Tibial nerve (tissue), 4 donors: ENCODE data around the gene CALY. TPM values are rescaled to one million over a fixed set of nuclear protein-coding genes. Genes with fewer than 3 reads are reported as not detected.

Experiments used
- DNase-seq, 2 donors: peaks; one replicate each; pipeline ENCODE4 v3.0.0-alpha.2; 2019; ENCODE audit warnings: low spot score in 2 of 2
- H3K27ac ChIP-seq, 4 donors: fragments of 200-600 bp; sonication (generic) in 3 of 4; one replicate each; pipeline ENCODE4 v1.5.1; 2017 to 2019; ENCODE audit warnings: mild to moderate bottlenecking in 1 of 4
- H3K27me3 ChIP-seq, 2 donors: fragments of 200-600 bp; sonication (generic) in 1 of 2; one replicate each; pipeline versions ENCODE4 v1.5.1 to v1.6.0; 2017 to 2019
- H3K36me3 ChIP-seq, 3 donors: fragments of 200-600 bp; sonication (generic); one replicate each; pipeline ENCODE4 v1.5.1; 2018 to 2019
- H3K4me1 ChIP-seq, 4 donors: fragments of 200-600 bp; sonication (generic) in 3 of 4; one replicate each; pipeline ENCODE4 v1.5.1; 2017 to 2019
- H3K4me3 ChIP-seq, 4 donors: fragments of 200-600 bp; sonication (generic) in 3 of 4; one replicate each; pipeline ENCODE4 v1.5.1; 2017 to 2019; ENCODE audit warnings: mild to moderate bottlenecking in 1 of 4, moderate library complexity in 1 of 4
- H3K9me3 ChIP-seq, 4 donors: fragments of 200-600 bp; sonication (generic) in 3 of 4; one replicate each; pipeline ENCODE4 v1.5.1; 2017 to 2019
- EP300 ChIP-seq, 2 donors: sonication (generic); formaldehyde crosslinking; IDR thresholded peaks; one replicate each; pipeline ENCODE4 v1.6.1; 2017; ENCODE audit warnings: antibody characterized with exemption in 2 of 2, mild to moderate bottlenecking in 1 of 2
- POLR2A ChIP-seq, 2 donors: fragments of 450-650 bp; IDR thresholded peaks; one replicate each; pipeline ENCODE4 v1.6.1; 2017; ENCODE audit warnings: antibody characterized with exemption in 2 of 2, mild to moderate bottlenecking in 2 of 2, moderate library complexity in 2 of 2
- WGBS, 2 donors: methylation state at CpG; one replicate each; pipeline ENCODE4 v1.1.5; 2018; 5-methylcytosine and 5-hydroxymethylcytosine counted together
- total RNA-seq, 4 donors: library from RNA; depleted of rRNA; stranded (reverse); fragments of >200 nt; gene quantifications; one replicate each; pipeline ENCODE4 v1.1.0, GENCODE V29; 2016
- TF ChIP-seq, protein P1 (sequence below), 5 experiments: fragments of 200-600 bp in 3 of 5; fragments of 450-650 bp in 2 of 5; sonication (generic) in 3 of 5; IDR thresholded peaks; one replicate each; pipeline ENCODE4 v1.5.1; 2016 to 2019; ENCODE audit warnings: antibody characterized with exemption in 5 of 5, mild to moderate bottlenecking in 3 of 5, moderate library complexity in 2 of 5

CALY gene
- total RNA-seq, 4 donors from 2014 or later: 0.60 to 4.4 (median 1.2) TPM; not detected in 1

DNA sequence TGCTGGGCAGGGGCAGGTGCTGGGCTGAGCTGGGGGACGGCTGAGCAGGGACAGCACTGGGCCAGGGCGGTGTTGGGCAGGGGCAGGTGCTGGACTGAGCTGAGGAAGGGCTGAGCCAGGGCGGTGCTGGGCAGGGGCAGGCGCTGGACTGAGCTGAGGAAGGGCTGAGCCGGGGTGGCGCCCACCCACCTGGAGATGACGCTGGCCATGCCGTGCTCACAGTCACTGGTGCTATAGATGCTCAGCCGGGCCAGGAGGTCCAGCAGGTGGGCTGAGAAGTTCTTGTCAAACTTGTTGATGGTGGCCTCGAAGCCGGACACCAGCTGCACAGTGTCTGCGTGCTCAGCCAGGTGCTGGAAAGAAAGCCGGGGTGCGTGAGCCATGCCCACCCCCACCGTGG is 55.6 kb downstream of the CALY start:
- H3K27me3 ChIP-seq: peaks cover 0 to 16% of the 10 kb centered on the region in 2 donors
- no peaks in the 10 kb centered on the region for H3K9me3 ChIP-seq
- H3K4me3 ChIP-seq: no peak overlapping the region
- H3K4me1 ChIP-seq: peaks cover 0 to 29% (median 11%) of the 10 kb centered on the region in 4 donors
- H3K36me3 ChIP-seq: peaks cover 2 to 80% (median 26%) of the 10 kb centered on the region in 3 donors
- 93% methylated on average over 14 of the region's 15 CpGs for WGBS, 2 donors
- DNase-seq: no peak
- H3K27ac ChIP-seq: no peak overlapping the region
- no peak for TF ChIP-seq POLR2A (IDR thresholded peaks at IDR 0.05)
- no peak for TF ChIP-seq EP300 (IDR thresholded peaks at IDR 0.05)
- TF ChIP-seq, protein P1, sequence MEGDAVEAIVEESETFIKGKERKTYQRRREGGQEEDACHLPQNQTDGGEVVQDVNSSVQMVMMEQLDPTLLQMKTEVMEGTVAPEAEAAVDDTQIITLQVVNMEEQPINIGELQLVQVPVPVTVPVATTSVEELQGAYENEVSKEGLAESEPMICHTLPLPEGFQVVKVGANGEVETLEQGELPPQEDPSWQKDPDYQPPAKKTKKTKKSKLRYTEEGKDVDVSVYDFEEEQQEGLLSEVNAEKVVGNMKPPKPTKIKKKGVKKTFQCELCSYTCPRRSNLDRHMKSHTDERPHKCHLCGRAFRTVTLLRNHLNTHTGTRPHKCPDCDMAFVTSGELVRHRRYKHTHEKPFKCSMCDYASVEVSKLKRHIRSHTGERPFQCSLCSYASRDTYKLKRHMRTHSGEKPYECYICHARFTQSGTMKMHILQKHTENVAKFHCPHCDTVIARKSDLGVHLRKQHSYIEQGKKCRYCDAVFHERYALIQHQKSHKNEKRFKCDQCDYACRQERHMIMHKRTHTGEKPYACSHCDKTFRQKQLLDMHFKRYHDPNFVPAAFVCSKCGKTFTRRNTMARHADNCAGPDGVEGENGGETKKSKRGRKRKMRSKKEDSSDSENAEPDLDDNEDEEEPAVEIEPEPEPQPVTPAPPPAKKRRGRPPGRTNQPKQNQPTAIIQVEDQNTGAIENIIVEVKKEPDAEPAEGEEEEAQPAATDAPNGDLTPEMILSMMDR (IDR thresholded peaks at IDR 0.05): no peak

DNA sequence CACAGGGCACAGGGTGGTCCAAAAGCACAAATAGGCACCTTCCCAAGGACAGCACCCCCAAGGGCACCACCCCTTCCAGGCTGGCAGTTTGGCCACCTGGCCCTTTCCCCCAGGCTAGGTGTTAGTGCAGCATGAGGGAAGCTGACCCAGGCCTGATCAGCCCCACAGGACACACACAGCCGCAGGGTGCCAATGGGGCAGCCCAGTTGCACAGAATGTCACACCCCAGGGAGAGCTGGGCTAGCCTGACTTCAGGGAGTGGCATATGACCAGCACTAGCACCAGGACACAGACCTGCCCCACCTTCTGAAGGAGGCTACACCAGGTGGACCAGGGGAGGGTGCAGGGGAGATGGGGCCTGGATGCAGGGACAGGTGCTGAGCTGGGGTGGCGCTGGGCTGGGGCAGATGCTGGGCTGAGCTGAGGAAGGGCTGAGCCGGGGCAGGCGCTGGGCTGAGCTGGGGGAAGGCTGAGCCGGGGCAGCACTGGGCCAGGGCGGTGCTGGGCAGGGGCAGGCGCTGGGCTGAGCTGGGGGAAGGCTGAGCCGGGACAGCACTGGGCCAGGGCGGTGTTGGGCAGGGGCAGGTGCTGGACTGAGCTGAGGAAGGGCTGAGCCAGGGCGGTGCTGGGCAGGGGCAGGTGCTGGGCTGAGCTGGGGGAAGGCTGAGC is 56.2 kb downstream of the CALY start:
- WGBS, 2 donors: 91 to 94% methylated on average over 9 to 10 of the region's 10 CpGs
- peaks cover 0 to 33% (median 14%) of the 10 kb centered on the region in 4 donors for H3K4me1 ChIP-seq
- DNase-seq: no peak
- peaks cover 2 to 74% (median 21%) of the 10 kb centered on the region in 3 donors for H3K36me3 ChIP-seq
- H3K4me3 ChIP-seq: no peak overlapping the region
- H3K9me3 ChIP-seq: no peaks in the 10 kb centered on the region
- TF ChIP-seq EP300 (IDR thresholded peaks at IDR 0.05): no peak
- no peak for TF ChIP-seq POLR2A (IDR thresholded peaks at IDR 0.05)
- TF ChIP-seq, protein P1 (IDR thresholded peaks at IDR 0.05): no peak
- H3K27me3 ChIP-seq: peaks cover 0 to 21% of the 10 kb centered on the region in 2 donors
- H3K27ac ChIP-seq: no peak overlapping the region

DNA sequence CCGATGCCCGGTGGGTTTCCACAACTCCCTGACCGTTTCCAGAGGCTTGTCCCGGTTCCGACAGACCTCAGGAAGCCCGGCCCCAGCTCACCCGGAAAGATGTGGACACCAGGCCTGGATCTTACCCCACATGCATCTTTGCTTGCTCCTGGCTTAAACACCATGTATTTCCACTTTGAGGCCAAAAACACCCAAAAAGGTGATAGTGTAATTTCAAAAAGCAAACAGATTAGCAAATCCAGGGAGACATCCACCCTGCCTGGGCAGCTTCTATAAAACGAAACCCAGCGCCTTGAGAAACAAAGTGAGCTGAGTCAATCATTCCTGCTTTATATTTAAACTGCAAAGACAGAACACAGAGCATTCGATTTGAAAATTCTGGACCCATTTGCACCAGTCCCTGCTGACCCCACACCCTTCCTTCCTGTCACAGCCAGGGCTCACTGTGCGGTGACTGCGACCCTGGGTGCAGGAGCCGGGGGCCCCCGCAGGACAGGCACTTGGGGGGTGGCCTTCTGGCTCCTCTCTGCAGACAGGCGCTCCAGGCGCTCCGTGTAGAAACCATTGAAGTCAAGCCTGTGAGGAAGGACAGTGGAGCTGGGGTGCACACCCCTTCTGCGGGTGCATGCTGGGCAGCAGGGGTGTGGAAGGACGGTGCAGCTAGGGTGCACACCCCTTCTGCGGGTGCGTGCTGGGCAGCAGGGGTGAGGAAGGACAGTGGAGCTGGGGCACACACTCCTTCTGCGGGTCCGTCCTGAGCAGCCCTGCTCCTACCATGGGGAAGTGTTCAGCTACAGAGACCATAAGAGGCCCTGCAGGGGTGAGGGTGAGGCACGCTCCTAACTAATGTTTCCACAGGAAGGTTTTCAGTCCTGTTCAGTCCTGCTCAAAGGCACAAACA is 57.1 kb downstream of the CALY start:
- H3K9me3 ChIP-seq: no peaks in the 10 kb centered on the region
- no peak overlapping the region for H3K27ac ChIP-seq
- H3K27me3 ChIP-seq: peaks cover 0 to 31% of the 10 kb centered on the region in 2 donors
- no peak for DNase-seq
- H3K36me3 ChIP-seq: peaks cover 2 to 65% (median 12%) of the 10 kb centered on the region in 3 donors
- TF ChIP-seq EP300 (IDR thresholded peaks at IDR 0.05) (no peak), POLR2A (IDR thresholded peaks at IDR 0.05) (no peak)
- TF ChIP-seq, protein P1 (IDR thresholded peaks at IDR 0.05): no peak
- 76 to 89% methylated on average over 23 to 24 of the region's 24 CpGs for WGBS, 2 donors
- peaks cover 0 to 42% (median 17%) of the 10 kb centered on the region in 4 donors for H3K4me1 ChIP-seq
- H3K4me3 ChIP-seq: no peak overlapping the region

DNA sequence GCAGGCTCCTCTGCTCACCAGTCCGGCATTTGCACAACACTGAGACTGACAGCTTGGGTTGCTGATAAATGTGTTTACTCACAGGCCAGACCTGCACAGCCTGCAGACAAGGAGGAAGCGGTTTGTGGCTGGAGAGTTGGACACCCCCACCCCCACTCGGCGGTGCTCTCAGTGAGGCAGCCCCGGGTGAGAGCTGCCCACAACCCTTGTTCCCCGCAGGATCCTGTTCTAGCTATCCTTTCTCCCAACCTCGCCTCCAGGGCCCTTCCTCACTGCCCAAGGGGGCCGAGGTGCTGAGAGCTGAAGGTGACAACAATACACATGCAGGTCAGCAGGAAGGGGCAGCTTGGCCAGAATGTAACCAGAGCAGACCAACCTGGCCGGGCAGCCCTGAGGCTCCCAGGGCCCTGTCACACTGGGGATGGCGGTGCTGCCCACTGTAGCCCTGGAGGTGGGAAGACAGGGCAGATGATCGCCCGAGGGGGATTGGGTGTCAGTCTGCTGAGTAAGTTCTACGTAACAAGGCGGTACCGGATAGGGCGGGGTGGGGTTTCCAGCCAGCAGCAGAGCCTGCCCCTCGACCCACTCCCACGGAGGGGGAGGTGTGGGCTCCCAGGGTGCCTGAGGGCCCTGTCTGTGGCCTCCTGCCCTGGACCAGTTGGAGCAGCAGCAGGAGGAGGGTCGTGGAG is 58.0 kb downstream of the CALY start:
- Histone ChIP-seq H3K27me3 (peaks cover 0 to 33% of the 10 kb centered on the region in 2 donors), H3K4me1 (peaks cover 0 to 43% (median 17%) of the 10 kb centered on the region in 4 donors), H3K4me3 (no peak overlapping the region), H3K36me3 (peaks cover 2 to 58% (median 6%) of the 10 kb centered on the region in 3 donors), H3K27ac (peak overlapping the region in 2 of 4 donors; percentile 10 to 54), H3K9me3 (no peaks in the 10 kb centered on the region)
- 62 to 74% methylated on average over 17 to 19 of the region's 19 CpGs for WGBS, 2 donors
- TF ChIP-seq, protein P1 (IDR thresholded peaks at IDR 0.05): no peak
- TF ChIP-seq POLR2A (IDR thresholded peaks at IDR 0.05): no peak
- TF ChIP-seq EP300 (IDR thresholded peaks at IDR 0.05): no peak
- DNase-seq: no peak
